WTC11 (cell line): ENCODE measurements around the gene ALOX12. TPM values are rescaled to one million over a fixed set of nuclear protein-coding genes. Genes with fewer than 3 reads are reported as not detected.

Source experiments
- ATF1 ChIP-seq: sonication (generic); formaldehyde crosslinking; IDR thresholded peaks from 2 replicates; pipeline ENCODE4 v1.8.1; 2023; ENCODE audit warnings: mild to moderate bottlenecking, moderate library complexity, missing genetic modification reagents
- CDX4 ChIP-seq: fragments of 250-450 bp; sonication (Bioruptor Pico); IDR thresholded peaks from 2 replicates; pipeline ENCODE4 v1.9.0; 2021; ENCODE audit warnings: moderate library complexity, mild to moderate bottlenecking, inconsistent platforms, borderline replicate concordance
- CREM ChIP-seq: sonication (generic); formaldehyde crosslinking; IDR thresholded peaks from 2 replicates; pipeline ENCODE4 v1.8.1; 2022; ENCODE audit warnings: mild to moderate bottlenecking, missing genetic modification reagents, moderate library complexity
- ELF4 ChIP-seq: sonication (generic); formaldehyde crosslinking; IDR thresholded peaks from 2 replicates; pipeline ENCODE4 v1.8.1; 2022; ENCODE audit warnings: low read depth, mild to moderate bottlenecking, moderate library complexity, missing genetic modification reagents
- HMGA2 ChIP-seq: fragments of 250-450 bp; sonication (Bioruptor Pico); IDR thresholded peaks from 2 replicates; pipeline ENCODE4 v1.4.0; 2021; ENCODE audit warnings: mild to moderate bottlenecking, moderate library complexity
- JAZF1 ChIP-seq: fragments of 250-450 bp; sonication (Bioruptor Pico); IDR thresholded peaks from 2 replicates; pipeline ENCODE4 v1.9.0; 2021; ENCODE audit warnings: moderate library complexity, mild to moderate bottlenecking, inconsistent platforms
- KAT7 ChIP-seq: sonication (generic); formaldehyde crosslinking; IDR thresholded peaks from 2 replicates; pipeline ENCODE4 v1.8.1; 2023; ENCODE audit warnings: missing genetic modification reagents, mild to moderate bottlenecking, borderline replicate concordance
- MYBL2 ChIP-seq: sonication (generic); formaldehyde crosslinking; IDR thresholded peaks from 2 replicates; pipeline ENCODE4 v1.8.1; 2023; ENCODE audit warnings: mild to moderate bottlenecking, moderate library complexity, missing genetic modification reagents
- NR3C1 ChIP-seq: sonication (generic); formaldehyde crosslinking; conservative IDR thresholded peaks from 2 replicates; pipeline ENCODE4 v1.8.1; 2023; ENCODE audit warnings: low read depth, mild to moderate bottlenecking, missing genetic modification reagents
- OVOL2 ChIP-seq: fragments of 250-450 bp; sonication (Bioruptor Pico); IDR thresholded peaks from 2 replicates; pipeline ENCODE4 v1.9.0; 2021; ENCODE audit warnings: mild to moderate bottlenecking, borderline replicate concordance
- STAT6 ChIP-seq: sonication (generic); formaldehyde crosslinking; conservative IDR thresholded peaks from 2 replicates; pipeline ENCODE4 v1.8.1; 2023; ENCODE audit warnings: mild to moderate bottlenecking, low read depth, missing genetic modification reagents, moderate library complexity
- USF2 ChIP-seq: sonication (generic); formaldehyde crosslinking; IDR thresholded peaks from 2 replicates; pipeline ENCODE4 v1.8.1; 2023; ENCODE audit warnings: mild to moderate bottlenecking, missing genetic modification reagents, moderate library complexity
- ZNF121 ChIP-seq: sonication (generic); formaldehyde crosslinking; IDR thresholded peaks from 2 replicates; pipeline ENCODE4 v1.8.0; 2023; ENCODE audit warnings: missing genetic modification reagents
- ZNF219 ChIP-seq: sonication (generic); formaldehyde crosslinking; IDR thresholded peaks from 2 replicates; pipeline ENCODE4 v1.8.0; 2023; ENCODE audit warnings: missing genetic modification reagents, mild to moderate bottlenecking, borderline replicate concordance
- ZNF416 ChIP-seq: fragments of 250-450 bp; sonication (Bioruptor Pico); IDR thresholded peaks from 2 replicates; pipeline ENCODE4 v1.9.0; 2021; ENCODE audit warnings: mild to moderate bottlenecking, inconsistent platforms
- total RNA-seq: library from RNA; stranded (reverse); gene quantifications from 3 replicates; pipeline ENCODE4 v1.2.3, GENCODE V29; 2021
- TF ChIP-seq, protein P1 (sequence below): fragments of 250-450 bp; sonication (Bioruptor Pico); IDR thresholded peaks from 2 replicates; pipeline ENCODE4 v1.9.0; 2021; ENCODE audit warnings: mild to moderate bottlenecking
- TF ChIP-seq, protein P2 (sequence below): fragments of 250-450 bp; sonication (Bioruptor Pico); IDR thresholded peaks from 2 replicates; pipeline ENCODE4 v1.9.0; 2021; ENCODE audit warnings: mild to moderate bottlenecking, borderline replicate concordance
- TF ChIP-seq, protein P3 (sequence below): sonication (generic); formaldehyde crosslinking; IDR thresholded peaks from 2 replicates; pipeline ENCODE4 v1.8.0; 2023; ENCODE audit warnings: missing genetic modification reagents, mild to moderate bottlenecking, borderline replicate concordance
- TF ChIP-seq, protein P4 (sequence below): sonication (generic); formaldehyde crosslinking; IDR thresholded peaks from 2 replicates; pipeline ENCODE4 v1.8.0; 2022; ENCODE audit warnings: missing genetic modification reagents

Gene ALOX12
- total RNA-seq, 1 experiment from 2014 or later: 1.9 TPM

- TF ChIP-seq, protein P1, sequence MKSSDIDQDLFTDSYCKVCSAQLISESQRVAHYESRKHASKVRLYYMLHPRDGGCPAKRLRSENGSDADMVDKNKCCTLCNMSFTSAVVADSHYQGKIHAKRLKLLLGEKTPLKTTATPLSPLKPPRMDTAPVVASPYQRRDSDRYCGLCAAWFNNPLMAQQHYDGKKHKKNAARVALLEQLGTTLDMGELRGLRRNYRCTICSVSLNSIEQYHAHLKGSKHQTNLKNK: no peak
- TF ChIP-seq ELF4 (CRISPR knock-in tag) (no peak), ZNF219 (CRISPR knock-in tag) (no peak), ZNF416 (CRISPR knock-in tag) (peak; percentile 25; the same call in 1 of the 2 replicates), CDX4 (CRISPR knock-in tag) (no peak), ZNF121 (CRISPR knock-in tag) (peak; percentile 70), OVOL2 (no peak), HMGA2 (CRISPR knock-in tag) (no peak), ATF1 (CRISPR knock-in tag) (no peak), KAT7 (no peak), MYBL2 (CRISPR knock-in tag) (no peak), STAT6 (CRISPR knock-in tag) (no peak), NR3C1 (CRISPR knock-in tag) (no peak), JAZF1 (no peak), USF2 (no peak), CREM (CRISPR knock-in tag) (no peak)
- TF ChIP-seq, protein P2, sequence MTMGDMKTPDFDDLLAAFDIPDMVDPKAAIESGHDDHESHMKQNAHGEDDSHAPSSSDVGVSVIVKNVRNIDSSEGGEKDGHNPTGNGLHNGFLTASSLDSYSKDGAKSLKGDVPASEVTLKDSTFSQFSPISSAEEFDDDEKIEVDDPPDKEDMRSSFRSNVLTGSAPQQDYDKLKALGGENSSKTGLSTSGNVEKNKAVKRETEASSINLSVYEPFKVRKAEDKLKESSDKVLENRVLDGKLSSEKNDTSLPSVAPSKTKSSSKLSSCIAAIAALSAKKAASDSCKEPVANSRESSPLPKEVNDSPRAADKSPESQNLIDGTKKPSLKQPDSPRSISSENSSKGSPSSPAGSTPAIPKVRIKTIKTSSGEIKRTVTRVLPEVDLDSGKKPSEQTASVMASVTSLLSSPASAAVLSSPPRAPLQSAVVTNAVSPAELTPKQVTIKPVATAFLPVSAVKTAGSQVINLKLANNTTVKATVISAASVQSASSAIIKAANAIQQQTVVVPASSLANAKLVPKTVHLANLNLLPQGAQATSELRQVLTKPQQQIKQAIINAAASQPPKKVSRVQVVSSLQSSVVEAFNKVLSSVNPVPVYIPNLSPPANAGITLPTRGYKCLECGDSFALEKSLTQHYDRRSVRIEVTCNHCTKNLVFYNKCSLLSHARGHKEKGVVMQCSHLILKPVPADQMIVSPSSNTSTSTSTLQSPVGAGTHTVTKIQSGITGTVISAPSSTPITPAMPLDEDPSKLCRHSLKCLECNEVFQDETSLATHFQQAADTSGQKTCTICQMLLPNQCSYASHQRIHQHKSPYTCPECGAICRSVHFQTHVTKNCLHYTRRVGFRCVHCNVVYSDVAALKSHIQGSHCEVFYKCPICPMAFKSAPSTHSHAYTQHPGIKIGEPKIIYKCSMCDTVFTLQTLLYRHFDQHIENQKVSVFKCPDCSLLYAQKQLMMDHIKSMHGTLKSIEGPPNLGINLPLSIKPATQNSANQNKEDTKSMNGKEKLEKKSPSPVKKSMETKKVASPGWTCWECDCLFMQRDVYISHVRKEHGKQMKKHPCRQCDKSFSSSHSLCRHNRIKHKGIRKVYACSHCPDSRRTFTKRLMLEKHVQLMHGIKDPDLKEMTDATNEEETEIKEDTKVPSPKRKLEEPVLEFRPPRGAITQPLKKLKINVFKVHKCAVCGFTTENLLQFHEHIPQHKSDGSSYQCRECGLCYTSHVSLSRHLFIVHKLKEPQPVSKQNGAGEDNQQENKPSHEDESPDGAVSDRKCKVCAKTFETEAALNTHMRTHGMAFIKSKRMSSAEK (CRISPR knock-in tag): no peak
- TF ChIP-seq, protein P3, sequence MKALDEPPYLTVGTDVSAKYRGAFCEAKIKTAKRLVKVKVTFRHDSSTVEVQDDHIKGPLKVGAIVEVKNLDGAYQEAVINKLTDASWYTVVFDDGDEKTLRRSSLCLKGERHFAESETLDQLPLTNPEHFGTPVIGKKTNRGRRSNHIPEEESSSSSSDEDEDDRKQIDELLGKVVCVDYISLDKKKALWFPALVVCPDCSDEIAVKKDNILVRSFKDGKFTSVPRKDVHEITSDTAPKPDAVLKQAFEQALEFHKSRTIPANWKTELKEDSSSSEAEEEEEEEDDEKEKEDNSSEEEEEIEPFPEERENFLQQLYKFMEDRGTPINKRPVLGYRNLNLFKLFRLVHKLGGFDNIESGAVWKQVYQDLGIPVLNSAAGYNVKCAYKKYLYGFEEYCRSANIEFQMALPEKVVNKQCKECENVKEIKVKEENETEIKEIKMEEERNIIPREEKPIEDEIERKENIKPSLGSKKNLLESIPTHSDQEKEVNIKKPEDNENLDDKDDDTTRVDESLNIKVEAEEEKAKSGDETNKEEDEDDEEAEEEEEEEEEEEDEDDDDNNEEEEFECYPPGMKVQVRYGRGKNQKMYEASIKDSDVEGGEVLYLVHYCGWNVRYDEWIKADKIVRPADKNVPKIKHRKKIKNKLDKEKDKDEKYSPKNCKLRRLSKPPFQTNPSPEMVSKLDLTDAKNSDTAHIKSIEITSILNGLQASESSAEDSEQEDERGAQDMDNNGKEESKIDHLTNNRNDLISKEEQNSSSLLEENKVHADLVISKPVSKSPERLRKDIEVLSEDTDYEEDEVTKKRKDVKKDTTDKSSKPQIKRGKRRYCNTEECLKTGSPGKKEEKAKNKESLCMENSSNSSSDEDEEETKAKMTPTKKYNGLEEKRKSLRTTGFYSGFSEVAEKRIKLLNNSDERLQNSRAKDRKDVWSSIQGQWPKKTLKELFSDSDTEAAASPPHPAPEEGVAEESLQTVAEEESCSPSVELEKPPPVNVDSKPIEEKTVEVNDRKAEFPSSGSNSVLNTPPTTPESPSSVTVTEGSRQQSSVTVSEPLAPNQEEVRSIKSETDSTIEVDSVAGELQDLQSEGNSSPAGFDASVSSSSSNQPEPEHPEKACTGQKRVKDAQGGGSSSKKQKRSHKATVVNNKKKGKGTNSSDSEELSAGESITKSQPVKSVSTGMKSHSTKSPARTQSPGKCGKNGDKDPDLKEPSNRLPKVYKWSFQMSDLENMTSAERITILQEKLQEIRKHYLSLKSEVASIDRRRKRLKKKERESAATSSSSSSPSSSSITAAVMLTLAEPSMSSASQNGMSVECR (CRISPR knock-in tag): peak; percentile 12; the same call in 1 of the 2 replicates
- TF ChIP-seq, protein P4, sequence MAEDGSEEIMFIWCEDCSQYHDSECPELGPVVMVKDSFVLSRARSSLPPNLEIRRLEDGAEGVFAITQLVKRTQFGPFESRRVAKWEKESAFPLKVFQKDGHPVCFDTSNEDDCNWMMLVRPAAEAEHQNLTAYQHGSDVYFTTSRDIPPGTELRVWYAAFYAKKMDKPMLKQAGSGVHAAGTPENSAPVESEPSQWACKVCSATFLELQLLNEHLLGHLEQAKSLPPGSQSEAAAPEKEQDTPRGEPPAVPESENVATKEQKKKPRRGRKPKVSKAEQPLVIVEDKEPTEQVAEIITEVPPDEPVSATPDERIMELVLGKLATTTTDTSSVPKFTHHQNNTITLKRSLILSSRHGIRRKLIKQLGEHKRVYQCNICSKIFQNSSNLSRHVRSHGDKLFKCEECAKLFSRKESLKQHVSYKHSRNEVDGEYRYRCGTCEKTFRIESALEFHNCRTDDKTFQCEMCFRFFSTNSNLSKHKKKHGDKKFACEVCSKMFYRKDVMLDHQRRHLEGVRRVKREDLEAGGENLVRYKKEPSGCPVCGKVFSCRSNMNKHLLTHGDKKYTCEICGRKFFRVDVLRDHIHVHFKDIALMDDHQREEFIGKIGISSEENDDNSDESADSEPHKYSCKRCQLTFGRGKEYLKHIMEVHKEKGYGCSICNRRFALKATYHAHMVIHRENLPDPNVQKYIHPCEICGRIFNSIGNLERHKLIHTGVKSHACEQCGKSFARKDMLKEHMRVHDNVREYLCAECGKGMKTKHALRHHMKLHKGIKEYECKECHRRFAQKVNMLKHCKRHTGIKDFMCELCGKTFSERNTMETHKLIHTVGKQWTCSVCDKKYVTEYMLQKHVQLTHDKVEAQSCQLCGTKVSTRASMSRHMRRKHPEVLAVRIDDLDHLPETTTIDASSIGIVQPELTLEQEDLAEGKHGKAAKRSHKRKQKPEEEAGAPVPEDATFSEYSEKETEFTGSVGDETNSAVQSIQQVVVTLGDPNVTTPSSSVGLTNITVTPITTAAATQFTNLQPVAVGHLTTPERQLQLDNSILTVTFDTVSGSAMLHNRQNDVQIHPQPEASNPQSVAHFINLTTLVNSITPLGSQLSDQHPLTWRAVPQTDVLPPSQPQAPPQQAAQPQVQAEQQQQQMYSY: no peak
Observed at GRCh38 chr17:7014995-7015958, 19.4 kb downstream of the ALOX12 start (continued).
